Cardiac ventricle fibroblast (primary cell): ENCODE results near the gene ARPC2. TPM values are rescaled to one million over a fixed set of nuclear protein-coding genes. Genes with fewer than 3 reads are reported as not detected.

Experiments used
- total RNA-seq: library from RNA; depleted of rRNA; stranded (reverse); fragments of >200 nt; gene quantifications from 2 replicates; pipeline ENCODE4 v1.2.3, GENCODE V29; 2015

Gene ARPC2
- 177 and 192 TPM in 2 replicates for total RNA-seq

DNA sequence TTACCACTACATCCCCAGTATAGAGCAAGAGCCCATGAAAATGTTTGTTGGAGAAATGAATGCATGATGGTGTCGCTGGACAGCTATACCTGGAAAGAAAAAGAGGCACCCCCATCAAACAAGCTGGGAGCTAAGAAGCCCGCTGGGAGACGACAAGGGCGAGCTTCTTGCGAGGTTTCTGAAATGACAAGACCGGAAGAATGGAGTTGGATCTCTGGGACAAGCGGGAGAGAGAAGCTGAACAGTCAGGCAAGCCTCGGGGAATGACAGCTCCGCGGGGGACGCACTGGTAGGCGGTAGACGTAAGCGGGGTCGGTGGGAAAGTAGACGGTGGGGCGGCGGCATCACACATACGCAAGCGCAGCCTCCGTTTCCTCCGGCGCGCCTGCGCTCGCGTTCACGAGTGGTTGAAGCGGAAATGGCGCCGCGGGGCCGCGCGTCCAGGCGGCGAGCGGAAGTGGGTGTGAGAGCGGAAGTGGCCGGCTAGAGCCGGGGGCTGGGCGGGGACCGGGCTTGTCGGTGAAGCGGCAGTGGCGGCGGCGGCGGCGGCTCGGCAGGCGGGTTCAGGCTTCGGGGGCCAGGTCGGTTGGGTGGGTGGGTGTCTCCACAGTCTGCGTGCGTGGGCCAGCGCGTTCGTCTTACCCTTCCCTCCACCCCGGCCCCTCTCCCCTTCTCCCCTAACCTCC lies at the start of gene ARPC2:
TSS of gene ARPC2 (plus strand) at position 516 of the 686 bp plus-strand sequence. CDS start 282 bp downstream, outside the sequence.

DNA sequence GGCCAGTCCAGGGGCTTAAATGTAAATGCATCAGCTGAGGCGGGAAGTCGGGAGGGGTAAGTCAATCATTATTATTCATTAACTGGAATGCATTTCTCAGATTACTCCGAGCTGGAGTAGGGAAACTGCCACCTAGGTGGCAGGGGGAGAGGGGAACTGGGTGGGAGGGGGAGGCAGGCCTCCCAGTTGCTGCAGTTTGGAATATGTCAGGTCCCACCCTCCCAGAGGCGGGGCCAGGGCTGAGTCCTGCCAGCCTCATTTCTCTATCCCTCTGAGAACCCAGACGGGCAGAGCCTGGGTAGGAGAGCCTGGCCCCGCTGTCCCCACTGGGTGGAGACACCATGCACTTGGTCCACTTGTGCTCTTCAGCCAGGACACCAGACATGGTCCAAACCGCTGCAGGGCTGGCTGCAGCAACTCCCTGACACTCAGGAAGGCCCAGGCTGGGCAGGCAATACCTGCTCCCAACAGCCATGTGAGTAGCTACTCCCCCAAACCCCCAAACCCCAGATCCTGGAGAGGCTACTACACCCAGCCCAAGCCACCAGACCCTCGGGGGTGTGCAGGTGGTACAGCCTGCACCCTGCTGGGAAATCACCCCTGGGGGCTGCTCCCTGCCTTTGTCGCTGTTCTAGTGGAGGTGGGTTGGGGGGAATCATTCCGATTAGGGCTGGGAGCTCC lies 43.9 kb downstream of the ARPC2 start, which contains the start of gene GPBAR1:
TSS of gene GPBAR1 (plus strand) at position 274 of the 681 bp plus-strand sequence. CDS start 1,710 bp downstream, outside the sequence.

DNA sequence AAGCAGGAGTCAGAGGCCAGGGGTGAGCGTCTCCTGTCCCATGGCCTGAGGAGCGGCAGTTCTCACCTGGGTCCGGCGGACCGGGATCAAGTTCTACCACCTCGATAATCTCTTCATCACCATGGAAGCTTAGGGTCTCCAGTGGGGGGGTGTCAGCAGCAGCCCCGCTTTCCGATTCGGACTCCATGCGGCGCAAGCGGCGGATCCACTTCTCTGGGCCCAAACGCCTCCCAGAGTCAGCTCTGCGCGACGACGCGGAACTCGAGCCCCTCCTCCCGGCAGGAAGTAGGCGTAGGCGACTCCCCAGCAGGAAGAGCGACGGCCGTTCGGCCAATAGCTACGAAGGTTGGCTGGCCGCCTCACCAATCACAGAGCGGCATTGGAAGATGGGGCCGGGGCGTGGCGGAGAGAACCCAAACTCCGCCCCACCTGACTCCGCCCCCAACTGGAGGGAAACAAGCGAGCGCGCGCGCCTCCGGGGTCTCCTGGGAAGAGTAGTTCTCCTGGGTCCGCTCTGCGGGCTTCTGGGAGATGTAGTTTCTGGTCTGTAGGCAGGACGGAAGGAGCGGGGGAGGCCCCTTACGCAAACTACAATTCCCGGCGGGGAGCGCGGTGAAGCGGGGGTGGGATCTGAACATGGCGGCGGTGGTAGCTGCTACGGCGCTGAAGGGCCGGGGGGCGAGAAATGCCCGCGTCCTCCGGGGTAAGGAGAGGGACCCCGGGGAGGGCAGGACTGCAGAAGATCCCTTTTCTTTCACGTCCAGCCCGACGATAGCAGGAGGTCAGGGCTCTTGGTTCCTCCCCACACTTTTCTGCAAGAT lies 53.1 kb downstream of the ARPC2 start, which contains the start of the genes AAMP and PNKD:
TSS of gene AAMP (minus strand) at position 238 of the 821 bp plus-strand sequence. CDS start at position 187, 51 bp downstream.
TSS of gene PNKD (plus strand) at position 620 of the 821 bp plus-strand sequence. CDS start at position 637, 17 bp downstream.

DNA sequence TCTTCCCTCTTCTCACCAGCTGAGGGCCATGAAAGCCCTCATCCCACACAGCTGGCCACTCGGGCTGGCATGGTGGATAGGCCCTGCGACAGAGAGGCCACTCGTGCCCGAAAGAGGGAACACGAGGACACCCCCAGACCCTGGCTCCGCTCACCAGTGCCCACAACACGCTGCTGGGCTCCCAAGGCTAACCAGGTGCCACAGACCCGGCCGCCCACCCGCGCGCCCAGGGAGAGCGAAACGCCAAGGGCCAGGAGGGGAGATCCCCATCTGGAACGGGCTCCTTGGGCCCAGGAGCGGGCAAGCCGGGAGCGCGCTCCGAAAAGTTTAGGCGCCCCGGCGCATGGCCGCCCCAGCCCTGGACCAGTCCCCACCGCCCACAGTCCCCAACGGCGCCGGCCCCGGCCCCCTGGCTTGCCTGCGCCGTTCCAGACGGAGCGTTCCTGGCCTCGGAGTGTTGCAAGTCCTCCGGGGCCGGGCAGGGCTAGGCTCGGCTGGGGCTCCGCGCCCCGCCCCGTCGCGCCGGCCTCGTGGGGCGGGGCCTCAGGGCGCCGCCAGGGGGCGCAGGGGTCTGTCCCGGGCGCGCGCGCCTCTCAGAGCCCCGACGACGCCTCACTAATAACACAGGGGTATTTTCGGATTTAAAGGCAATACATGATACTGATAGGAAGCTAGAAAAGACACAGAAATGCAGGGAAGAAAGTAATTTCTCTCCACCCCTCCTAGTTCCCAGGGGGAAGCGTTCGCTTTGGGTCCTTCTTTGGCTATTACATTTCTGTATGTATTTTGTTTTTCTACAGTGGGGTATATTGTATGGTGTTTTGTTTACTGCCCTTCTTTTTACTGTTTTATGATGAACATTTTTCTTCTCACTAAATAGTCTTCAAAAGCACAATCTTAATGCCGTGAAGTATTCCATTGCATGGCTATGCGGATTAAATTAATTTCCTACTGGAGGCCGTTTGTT lies 75.3 kb downstream of the ARPC2 start, which contains the start of gene TMBIM1:
TSS of gene TMBIM1 (minus strand) at position 456 of the 967 bp plus-strand sequence. CDS start 10,362 bp downstream, outside the sequence.

Other genes with a start within 250 kb of the ARPC2 start
- gene TNS1, start 214.2 kb upstream of the ARPC2 start, total RNA-seq: 82.9 and 101 TPM in 2 replicates
- not detected in 2 replicates for gene RUFY4, start 147.9 kb upstream of the ARPC2 start, total RNA-seq
- not detected in 2 replicates for gene CXCR2, start 91.2 kb upstream of the ARPC2 start, total RNA-seq
- not detected in 2 replicates for gene CXCR1, start 50.2 kb upstream of the ARPC2 start, total RNA-seq
- 0.50 and 2.1 TPM in 2 replicates for gene GPBAR1, start 43.8 kb downstream of the ARPC2 start, total RNA-seq
- 126 and 132 TPM in 2 replicates for gene AAMP, start 52.9 kb downstream of the ARPC2 start, total RNA-seq
- 37.4 and 40.8 TPM in 2 replicates for gene PNKD, start 53.3 kb downstream of the ARPC2 start, total RNA-seq
- gene TMBIM1, start 75.3 kb downstream of the ARPC2 start, total RNA-seq: 80.8 and 96.0 TPM in 2 replicates
- not detected in 2 replicates for gene CATIP, start 139.7 kb downstream of the ARPC2 start, total RNA-seq
- gene SLC11A1, start 165.1 kb downstream of the ARPC2 start, total RNA-seq: not detected in 2 replicates
- 64.1 and 77.1 TPM in 2 replicates for gene CTDSP1, start 182.7 kb downstream of the ARPC2 start, total RNA-seq
- not detected in 2 replicates for gene VIL1, start 201.9 kb downstream of the ARPC2 start, total RNA-seq